ENCODE data around the gene ITGB1. TPM values are rescaled to one million over a fixed set of nuclear protein-coding genes. Genes with fewer than 3 reads are reported as not detected.

ITGB1 gene
- total and polyA plus RNA-seq, 9 of the 15 experiments (the other 6 are each of a cell fraction or from before 2014, with no cell fraction given): 40.2 to 194 (median 155) TPM

DNA sequence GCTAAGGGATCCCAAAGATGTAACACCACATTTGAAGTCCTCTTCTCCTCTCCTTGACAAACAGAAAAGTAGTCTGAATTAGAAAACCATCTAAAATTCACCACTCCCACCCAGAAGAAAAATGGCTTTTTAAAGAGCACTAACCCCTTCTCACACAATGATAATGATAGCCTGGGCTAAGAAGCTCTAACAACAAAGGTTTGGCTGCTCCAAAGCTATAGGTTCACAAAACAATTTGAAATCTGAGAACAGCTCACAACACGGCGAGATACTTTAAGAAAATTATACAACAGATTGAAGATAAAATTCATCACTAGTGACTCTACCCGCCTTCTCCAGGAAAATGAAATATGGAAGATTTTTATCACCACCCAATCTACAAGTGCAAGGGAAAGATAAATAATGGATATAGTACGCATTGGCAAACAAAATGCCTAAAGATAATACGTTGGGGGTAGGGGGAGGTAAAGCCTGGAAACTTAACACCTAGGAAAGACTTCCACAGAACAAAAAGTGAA lies 7.4 kb downstream of the ITGB1 start (continued):
- TF ChIP-seq, protein P1, sequence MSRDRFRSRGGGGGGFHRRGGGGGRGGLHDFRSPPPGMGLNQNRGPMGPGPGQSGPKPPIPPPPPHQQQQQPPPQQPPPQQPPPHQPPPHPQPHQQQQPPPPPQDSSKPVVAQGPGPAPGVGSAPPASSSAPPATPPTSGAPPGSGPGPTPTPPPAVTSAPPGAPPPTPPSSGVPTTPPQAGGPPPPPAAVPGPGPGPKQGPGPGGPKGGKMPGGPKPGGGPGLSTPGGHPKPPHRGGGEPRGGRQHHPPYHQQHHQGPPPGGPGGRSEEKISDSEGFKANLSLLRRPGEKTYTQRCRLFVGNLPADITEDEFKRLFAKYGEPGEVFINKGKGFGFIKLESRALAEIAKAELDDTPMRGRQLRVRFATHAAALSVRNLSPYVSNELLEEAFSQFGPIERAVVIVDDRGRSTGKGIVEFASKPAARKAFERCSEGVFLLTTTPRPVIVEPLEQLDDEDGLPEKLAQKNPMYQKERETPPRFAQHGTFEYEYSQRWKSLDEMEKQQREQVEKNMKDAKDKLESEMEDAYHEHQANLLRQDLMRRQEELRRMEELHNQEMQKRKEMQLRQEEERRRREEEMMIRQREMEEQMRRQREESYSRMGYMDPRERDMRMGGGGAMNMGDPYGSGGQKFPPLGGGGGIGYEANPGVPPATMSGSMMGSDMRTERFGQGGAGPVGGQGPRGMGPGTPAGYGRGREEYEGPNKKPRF (IDR thresholded peaks at IDR 0.05; ENCODE audit: low read depth, low read length): no peak
- TF ChIP-seq GATAD2B (IDR thresholded peaks at IDR 0.05; ENCODE audit: borderline replicate concordance) (no peak; the same call in 1 of the 2 replicates), CBFA2T3 (IDR thresholded peaks at IDR 0.05) (peak; percentile 57; the same call in 1 of the 2 replicates), ZC3H4 (CRISPR knock-in tag; IDR thresholded peaks at IDR 0.05; ENCODE audit: borderline replicate concordance) (no peak), TAL1 (IDR thresholded peaks at IDR 0.05) (peak; percentile 41), SMC3 (conservative IDR thresholded peaks at IDR 0.05; ENCODE audit: insufficient read depth, low read depth, low read length) (no peak), MTA2 (IDR thresholded peaks at IDR 0.05; ENCODE audit: low read depth) (peak; percentile 46), NR4A1 (CRISPR knock-in tag; IDR thresholded peaks at IDR 0.05) (no peak), NR4A1 (tag; IDR thresholded peaks at IDR 0.05) (0 out of 2 replicates have a peak, but pooled peaks have one; percentile 34), SMARCA4 (IDR thresholded peaks at IDR 0.05) (peak; percentile 58; the same call in 1 of the 2 replicates), ARID1B (IDR thresholded peaks at IDR 0.05) (peak; percentile 82), MTF1 (CRISPR knock-in tag; IDR thresholded peaks at IDR 0.05; ENCODE audit: borderline replicate concordance) (no peak), THRAP3 (IDR thresholded peaks at IDR 0.05; ENCODE audit: borderline replicate concordance) (no peak), ZNF217 (CRISPR knock-in tag; IDR thresholded peaks at IDR 0.05) (no peak), SMARCB1 (IDR thresholded peaks at IDR 0.05; ENCODE audit: insufficient read length, low read depth) (no peak), IFI16 (CRISPR knock-in tag; IDR thresholded peaks at IDR 0.05) (no peak), TRIM24 (IDR thresholded peaks at IDR 0.05) (0 out of 4 replicates have a peak, but pooled peaks of 1 of the 2 experiments have one; percentile 18), DNMT1 (IDR thresholded peaks at IDR 0.05) (no peak)
- TF ChIP-seq, protein P2, sequence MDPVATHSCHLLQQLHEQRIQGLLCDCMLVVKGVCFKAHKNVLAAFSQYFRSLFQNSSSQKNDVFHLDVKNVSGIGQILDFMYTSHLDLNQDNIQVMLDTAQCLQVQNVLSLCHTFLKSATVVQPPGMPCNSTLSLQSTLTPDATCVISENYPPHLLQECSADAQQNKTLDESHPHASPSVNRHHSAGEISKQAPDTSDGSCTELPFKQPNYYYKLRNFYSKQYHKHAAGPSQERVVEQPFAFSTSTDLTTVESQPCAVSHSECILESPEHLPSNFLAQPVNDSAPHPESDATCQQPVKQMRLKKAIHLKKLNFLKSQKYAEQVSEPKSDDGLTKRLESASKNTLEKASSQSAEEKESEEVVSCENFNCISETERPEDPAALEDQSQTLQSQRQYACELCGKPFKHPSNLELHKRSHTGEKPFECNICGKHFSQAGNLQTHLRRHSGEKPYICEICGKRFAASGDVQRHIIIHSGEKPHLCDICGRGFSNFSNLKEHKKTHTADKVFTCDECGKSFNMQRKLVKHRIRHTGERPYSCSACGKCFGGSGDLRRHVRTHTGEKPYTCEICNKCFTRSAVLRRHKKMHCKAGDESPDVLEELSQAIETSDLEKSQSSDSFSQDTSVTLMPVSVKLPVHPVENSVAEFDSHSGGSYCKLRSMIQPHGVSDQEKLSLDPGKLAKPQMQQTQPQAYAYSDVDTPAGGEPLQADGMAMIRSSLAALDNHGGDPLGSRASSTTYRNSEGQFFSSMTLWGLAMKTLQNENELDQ (CRISPR knock-in tag; IDR thresholded peaks at IDR 0.05; ENCODE audit: borderline replicate concordance): no peak
- TF ChIP-seq, protein P3, sequence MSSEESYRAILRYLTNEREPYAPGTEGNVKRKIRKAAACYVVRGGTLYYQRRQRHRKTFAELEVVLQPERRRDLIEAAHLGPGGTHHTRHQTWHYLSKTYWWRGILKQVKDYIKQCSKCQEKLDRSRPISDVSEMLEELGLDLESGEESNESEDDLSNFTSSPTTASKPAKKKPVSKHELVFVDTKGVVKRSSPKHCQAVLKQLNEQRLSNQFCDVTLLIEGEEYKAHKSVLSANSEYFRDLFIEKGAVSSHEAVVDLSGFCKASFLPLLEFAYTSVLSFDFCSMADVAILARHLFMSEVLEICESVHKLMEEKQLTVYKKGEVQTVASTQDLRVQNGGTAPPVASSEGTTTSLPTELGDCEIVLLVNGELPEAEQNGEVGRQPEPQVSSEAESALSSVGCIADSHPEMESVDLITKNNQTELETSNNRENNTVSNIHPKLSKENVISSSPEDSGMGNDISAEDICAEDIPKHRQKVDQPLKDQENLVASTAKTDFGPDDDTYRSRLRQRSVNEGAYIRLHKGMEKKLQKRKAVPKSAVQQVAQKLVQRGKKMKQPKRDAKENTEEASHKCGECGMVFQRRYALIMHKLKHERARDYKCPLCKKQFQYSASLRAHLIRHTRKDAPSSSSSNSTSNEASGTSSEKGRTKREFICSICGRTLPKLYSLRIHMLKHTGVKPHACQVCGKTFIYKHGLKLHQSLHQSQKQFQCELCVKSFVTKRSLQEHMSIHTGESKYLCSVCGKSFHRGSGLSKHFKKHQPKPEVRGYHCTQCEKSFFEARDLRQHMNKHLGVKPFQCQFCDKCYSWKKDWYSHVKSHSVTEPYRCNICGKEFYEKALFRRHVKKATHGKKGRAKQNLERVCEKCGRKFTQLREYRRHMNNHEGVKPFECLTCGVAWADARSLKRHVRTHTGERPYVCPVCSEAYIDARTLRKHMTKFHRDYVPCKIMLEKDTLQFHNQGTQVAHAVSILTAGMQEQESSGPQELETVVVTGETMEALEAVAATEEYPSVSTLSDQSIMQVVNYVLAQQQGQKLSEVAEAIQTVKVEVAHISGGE (CRISPR knock-in tag; IDR thresholded peaks at IDR 0.05): 0 out of 6 replicates have a peak, but pooled peaks of 1 of the 3 experiments have one; percentile 21
- TF ChIP-seq, protein P4, sequence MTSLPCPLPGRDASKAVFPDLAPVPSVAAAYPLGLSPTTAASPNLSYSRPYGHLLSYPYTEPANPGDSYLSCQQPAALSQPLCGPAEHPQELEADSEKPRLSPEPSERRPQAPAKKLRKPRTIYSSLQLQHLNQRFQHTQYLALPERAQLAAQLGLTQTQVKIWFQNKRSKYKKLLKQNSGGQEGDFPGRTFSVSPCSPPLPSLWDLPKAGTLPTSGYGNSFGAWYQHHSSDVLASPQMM (CRISPR knock-in tag; IDR thresholded peaks at IDR 0.05): no peak
